Calu3 (cell line): ENCODE data around the gene ASTN2. TPM values are rescaled to one million over a fixed set of nuclear protein-coding genes. Genes with fewer than 3 reads are reported as not detected.

Experiments
- BruUV-seq: library from RNA; stranded (reverse); fragments of 400-500 nt; replicated peaks from 2 replicates; lab custom pipeline; 2021; lab: Mats Ljungman, UMichigan
- CTCF ChIA-PET: fragments of 300-600 bp; sonication (Branson Sonifier 250); formaldehyde crosslinking; loops from one replicate; lab custom pipeline; 2022; ENCODE audit warnings: antibody characterized with exemption; lab: Charles Lee
- DNase-seq: peaks from one replicate; pipeline ENCODE4 v3.0.0; 2022
- H3K27ac Mint-ChIP-seq: one replicate; pipeline ENCODE4 v1.8.0; 2022; ENCODE audit warnings: mixed read lengths; ENCODE audit not compliant: unreplicated experiment
- H3K27me3 Mint-ChIP-seq: one replicate; pipeline ENCODE4 v1.8.0; 2022; ENCODE audit warnings: mixed read lengths; ENCODE audit not compliant: unreplicated experiment
- H3K36me3 Mint-ChIP-seq: one replicate; pipeline ENCODE4 v1.8.0; 2022; ENCODE audit warnings: mild to moderate bottlenecking, moderate library complexity, mixed read lengths; ENCODE audit not compliant: insufficient read depth, unreplicated experiment
- H3K4me1 Mint-ChIP-seq: one replicate; pipeline ENCODE4 v1.8.0; 2022; ENCODE audit warnings: mild to moderate bottlenecking, low read depth, mixed read lengths; ENCODE audit not compliant: unreplicated experiment
- H3K4me3 Mint-ChIP-seq: one replicate; pipeline ENCODE4 v1.8.0; 2022; ENCODE audit warnings: mild to moderate bottlenecking, low read depth, moderate library complexity, mixed read lengths; ENCODE audit not compliant: unreplicated experiment
- H3K9me3 Mint-ChIP-seq: one replicate; pipeline ENCODE4 v1.8.0; 2022; ENCODE audit warnings: low read depth, mixed read lengths; ENCODE audit not compliant: unreplicated experiment
- CTCF ChIP-seq: fragments of 200-600 bp; IDR thresholded peaks from one replicate; pipeline ENCODE4 v1.8.0; 2022; ENCODE audit warnings: antibody characterized with exemption; ENCODE audit not compliant: unreplicated experiment
- intact Hi-C: fragments of 100-400 bp; cut with micrococcal nuclease; formaldehyde crosslinking; loops from one replicate; pipeline ENCODE4 v1.10.0; 2022; ENCODE audit not compliant: unreplicated experiment
- total RNA-seq: library from RNA; stranded (reverse); gene quantifications from 2 replicates; pipeline ENCODE4 v1.2.3, GENCODE V29; 2022

The ASTN2 gene
- total RNA-seq, 1 experiment from 2014 or later: 1.7 TPM

DNA sequence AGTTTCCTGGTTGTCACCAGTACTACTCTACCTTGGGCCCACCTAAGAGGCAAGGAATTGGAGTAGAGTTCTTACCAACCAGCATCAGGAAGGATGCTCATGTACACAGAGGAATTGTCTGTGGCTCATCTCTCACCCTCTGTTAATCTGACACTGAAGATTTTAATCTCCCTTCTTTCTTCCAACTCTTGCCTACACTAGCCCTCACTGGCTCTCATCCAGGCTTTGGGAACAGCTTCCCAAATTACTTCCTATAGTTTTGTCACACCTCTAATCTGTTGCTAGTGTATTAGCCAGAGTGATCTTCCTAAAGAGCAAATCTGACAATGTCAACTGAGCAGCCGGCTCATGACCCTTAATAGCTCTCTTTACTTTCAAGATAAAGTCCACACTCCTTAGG is 946.5 kb downstream of the ASTN2 start:
- Mint-ChIP-seq H3K27ac (no peak overlapping the region), H3K4me1 (no peaks in the 10 kb centered on the region), H3K27me3 (no peaks in the 10 kb centered on the region), H3K36me3 (no peaks in the 10 kb centered on the region), H3K9me3 (no peaks in the 10 kb centered on the region), H3K4me3 (no peak overlapping the region)
- intact Hi-C loops: no loop called here
- no peak for DNase-seq
- CTCF ChIA-PET: no interaction called here
- no peak for TF ChIP-seq CTCF
- no TSS peak for BruUV-seq

DNA sequence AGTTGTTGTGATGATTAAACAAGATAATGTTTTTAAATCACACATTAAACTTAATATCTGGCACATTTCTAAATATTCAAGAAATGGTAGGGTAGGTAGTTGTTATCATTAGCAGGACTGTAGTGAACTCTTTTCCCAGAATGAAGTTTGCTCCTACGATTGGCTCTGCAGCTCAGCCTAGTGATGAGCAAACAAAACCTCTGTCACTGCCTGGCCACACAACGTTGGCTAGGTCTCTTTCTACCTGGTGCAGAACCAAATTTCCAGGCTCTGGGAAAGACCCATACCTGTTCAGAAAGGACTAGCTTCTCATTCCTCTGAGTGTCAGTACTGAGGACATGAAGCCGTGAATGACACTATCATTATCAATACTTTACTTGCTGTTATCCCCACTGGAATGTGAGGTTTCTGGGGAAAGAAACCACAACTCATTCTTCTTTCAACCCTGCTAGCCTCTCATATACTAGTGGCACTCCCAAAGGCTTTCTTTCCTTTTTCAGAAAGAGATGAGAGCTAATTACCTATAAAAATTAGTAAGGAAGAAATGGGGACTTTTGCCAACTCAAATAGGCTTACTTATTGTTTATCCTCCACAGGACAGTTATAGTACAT is 947.0 kb downstream of the ASTN2 start:
- H3K4me1 Mint-ChIP-seq: no peaks in the 10 kb centered on the region
- no peak overlapping the region for H3K4me3 Mint-ChIP-seq
- no TSS peak for BruUV-seq

GRCh38 chr9:116466271-116467235 is 948.3 kb downstream of the ASTN2 start:
- no peak for DNase-seq
- H3K4me3 Mint-ChIP-seq: no peak overlapping the region

More for the DNA sequence above, 947.0 kb downstream of the ASTN2 start:
- H3K27ac Mint-ChIP-seq: no peak overlapping the region
- H3K9me3 Mint-ChIP-seq: no peaks in the 10 kb centered on the region
- no peaks in the 10 kb centered on the region for H3K36me3 Mint-ChIP-seq
- H3K27me3 Mint-ChIP-seq: no peaks in the 10 kb centered on the region
- intact Hi-C loops: no loop called here
- no peak for TF ChIP-seq CTCF
- no peak for DNase-seq
- CTCF ChIA-PET: no interaction called here

More at GRCh38 chr9:116466271-116467235, 948.3 kb downstream of the ASTN2 start:
- H3K9me3 Mint-ChIP-seq: no peaks in the 10 kb centered on the region
- H3K27me3 Mint-ChIP-seq: no peaks in the 10 kb centered on the region
- no peaks in the 10 kb centered on the region for H3K36me3 Mint-ChIP-seq
- no peak for TF ChIP-seq CTCF
- intact Hi-C loops: no loop called here
- H3K27ac Mint-ChIP-seq: no peak overlapping the region
- CTCF ChIA-PET: no interaction called here
- no peaks in the 10 kb centered on the region for H3K4me1 Mint-ChIP-seq
- BruUV-seq: no TSS peak
